ENCODE data around the gene CYFIP1. TPM values are rescaled to one million over a fixed set of nuclear protein-coding genes. Genes with fewer than 3 reads are reported as not detected.

Gene CYFIP1
- total and polyA plus RNA-seq, 2 of the 8 experiments (the other 6 are each of a cell fraction or from before 2014, with no cell fraction given), result 38.6 to 81.7 TPM

- TF ChIP-seq CHD7 (IDR thresholded peaks at IDR 0.05; ENCODE audit: insufficient replicate concordance, low read length), result no peak
- TF ChIP-seq MAX (IDR thresholded peaks at IDR 0.05), result no peak
- TF ChIP-seq E2F6 (IDR thresholded peaks at IDR 0.05), result no peak
- TF ChIP-seq SAP30 (IDR thresholded peaks at IDR 0.05; ENCODE audit: insufficient read depth, insufficient replicate concordance, low read length), result no peak
- no peak for TF ChIP-seq JUND (IDR thresholded peaks at IDR 0.05; ENCODE audit: low read length)
- no peak for TF ChIP-seq KDM5A (IDR thresholded peaks at IDR 0.05; ENCODE audit: low read length)
- TF ChIP-seq TCF12 (IDR thresholded peaks at IDR 0.05; ENCODE audit: low read depth, low read length), result no peak
- TF ChIP-seq FOSL1 (IDR thresholded peaks at IDR 0.05; ENCODE audit: insufficient read depth, low read depth, low read length), result no peak
- TF ChIP-seq KDM1A (IDR thresholded peaks at IDR 0.05; ENCODE audit: borderline replicate concordance, low read length), result no peak
Observed at GRCh38 chr15:22995795-22996194, 15.6 kb upstream of the CYFIP1 start (continued).

Data from H1 (cell line).